Loucy (cell line): Measurements from ENCODE around the gene CACNA2D1.

ENCODE experiments used
- H2AFZ ChIP-seq: fragments of 200-600 bp; sonication (generic); 2 replicates; pipeline ENCODE4 v1.6.0; 2016; ENCODE audit warnings: antibody characterized with exemption, mild to moderate bottlenecking, low read length, moderate library complexity
- H3F3A ChIP-seq: fragments of 200-600 bp; 2 replicates; pipeline ENCODE4 v1.6.0; 2016; ENCODE audit warnings: antibody characterized with exemption, low read depth, mild to moderate bottlenecking
- H3K27me3 ChIP-seq: fragments of 200-600 bp; sonication (generic); 2 replicates; pipeline ENCODE4 v1.6.1; 2014; ENCODE audit warnings: low read length, mild to moderate bottlenecking; ENCODE audit not compliant: insufficient read depth, poor library complexity, severe bottlenecking
- H3K36me3 ChIP-seq: fragments of 200-600 bp; sonication (generic); 2 replicates; pipeline ENCODE4 v1.6.1; 2016; ENCODE audit warnings: low read length; ENCODE audit not compliant: insufficient read depth
- H3K4me1 ChIP-seq: fragments of 200-600 bp; sonication (generic); 2 replicates; pipeline ENCODE4 v1.5.1; 2014; ENCODE audit warnings: low read length, mild to moderate bottlenecking; ENCODE audit not compliant: insufficient read depth, poor library complexity, severe bottlenecking
- H3K4me2 ChIP-seq: fragments of 200-600 bp; sonication (generic); 2 replicates; pipeline ENCODE4 v1.6.0; 2014; ENCODE audit warnings: antibody characterized with exemption, low read length, low read depth, mild to moderate bottlenecking; ENCODE audit not compliant: poor library complexity, severe bottlenecking
- H3K4me3 ChIP-seq: fragments of 200-600 bp; sonication (generic); 2 replicates; pipeline ENCODE4 v1.5.1; 2014; ENCODE audit warnings: low read length, mild to moderate bottlenecking, mixed read lengths; ENCODE audit not compliant: poor library complexity, severe bottlenecking
- H3K79me2 ChIP-seq: fragments of 200-600 bp; sonication (generic); 2 replicates; pipeline ENCODE4 v1.6.1; 2014; ENCODE audit warnings: low read length; ENCODE audit not compliant: insufficient read depth
- H3K9ac ChIP-seq: fragments of 200-600 bp; sonication (generic); 2 replicates; pipeline ENCODE4 v1.6.0; 2014; ENCODE audit warnings: mild to moderate bottlenecking, low read depth, low read length, moderate library complexity; ENCODE audit not compliant: poor library complexity, severe bottlenecking
- H3K9me2 ChIP-seq: fragments of 200-600 bp; sonication (generic); replicated peaks from 2 replicates; pipeline ENCODE4 v1.6.1; 2016; ENCODE audit warnings: low read depth, low read length, mixed read lengths
- H3K9me3 ChIP-seq: fragments of 200-600 bp; sonication (generic); 2 replicates; pipeline ENCODE4 v1.6.1; 2014; ENCODE audit warnings: mild to moderate bottlenecking, antibody characterized with exemption, low read length, low read depth; ENCODE audit not compliant: insufficient read depth
- H4K20me1 ChIP-seq: fragments of 200-600 bp; sonication (generic); 2 replicates; pipeline ENCODE4 v1.6.0; 2014; ENCODE audit warnings: antibody characterized with exemption, low read length, mild to moderate bottlenecking; ENCODE audit not compliant: insufficient read depth, poor library complexity, severe bottlenecking
- CTCF ChIP-seq: fragments of 200-600 bp; sonication (generic); conservative IDR thresholded peaks from 2 replicates; pipeline ENCODE4 v1.5.1; 2014; ENCODE audit warnings: mild to moderate bottlenecking, antibody characterized with exemption, low read length
- EZH2phosphoT487 ChIP-seq: fragments of 200-600 bp; IDR thresholded peaks from 2 replicates; pipeline ENCODE4 v1.6.1; 2018; ENCODE audit warnings: antibody characterized with exemption, mild to moderate bottlenecking, moderate library complexity, borderline replicate concordance

Gene CACNA2D1

GRCh38 chr7:82194016-82194643, 249.4 kb downstream of the CACNA2D1 start:
- TF ChIP-seq CTCF: no peak
- Histone ChIP-seq H3K4me2 (no peak overlapping the region), H3K9me2 (no peaks in the 10 kb centered on the region)

GRCh38 chr7:82188636-82189035, 254.9 kb downstream of the CACNA2D1 start:
- H2AFZ ChIP-seq: no peak overlapping the region
- H3K4me1 ChIP-seq: no peaks in the 10 kb centered on the region
- H3K79me2 ChIP-seq: no peaks in the 10 kb centered on the region
- H3K9me2 ChIP-seq: no peaks in the 10 kb centered on the region
- no peaks in the 10 kb centered on the region for H4K20me1 ChIP-seq
- no peaks in the 10 kb centered on the region for H3K27me3 ChIP-seq
- no peaks in the 10 kb centered on the region for H3F3A ChIP-seq
- H3K4me3 ChIP-seq: no peak overlapping the region
- no peaks in the 10 kb centered on the region for H3K9me3 ChIP-seq
- no peak overlapping the region for H3K4me2 ChIP-seq
- H3K36me3 ChIP-seq: no peaks in the 10 kb centered on the region
- TF ChIP-seq CTCF (no peak), EZH2phosphoT487 (no peak)
- no peak overlapping the region for H3K9ac ChIP-seq

More at GRCh38 chr7:82194016-82194643, 249.4 kb downstream of the CACNA2D1 start:
- H3K27me3 ChIP-seq: no peaks in the 10 kb centered on the region
- no peak overlapping the region for H3K4me3 ChIP-seq
- no peaks in the 10 kb centered on the region for H3K9me3 ChIP-seq
- no peaks in the 10 kb centered on the region for H3K4me1 ChIP-seq
- H3K9ac ChIP-seq: no peak overlapping the region
- H3K36me3 ChIP-seq: no peaks in the 10 kb centered on the region
- H3K79me2 ChIP-seq: no peaks in the 10 kb centered on the region
- H4K20me1 ChIP-seq: no peaks in the 10 kb centered on the region
- no peaks in the 10 kb centered on the region for H3F3A ChIP-seq
- no peak overlapping the region for H2AFZ ChIP-seq

- Histone ChIP-seq H3K4me3 (no peak overlapping the region), H3K9me3 (no peaks in the 10 kb centered on the region), H4K20me1 (no peaks in the 10 kb centered on the region), H2AFZ (no peak overlapping the region), H3K27me3 (no peaks in the 10 kb centered on the region), H3K4me2 (no peak overlapping the region), H3K9me2 (no peaks in the 10 kb centered on the region), H3K36me3 (no peaks in the 10 kb centered on the region), H3K9ac (no peak overlapping the region), H3K79me2 (no peaks in the 10 kb centered on the region), H3F3A (no peaks in the 10 kb centered on the region), H3K4me1 (no peaks in the 10 kb centered on the region)
- TF ChIP-seq CTCF: no peak
- TF ChIP-seq EZH2phosphoT487: no peak
These were observed 258.1 kb downstream of the CACNA2D1 start for GRCh38 chr7:82185443-82185842.
